Omental fat pad (tissue), 4 donors: ENCODE measurements around the gene TH. TPM values are rescaled to one million over a fixed set of nuclear protein-coding genes. Genes with fewer than 3 reads are reported as not detected.

Source experiments
- ATAC-seq: fragments of 150-250 bp; one replicate; pipeline ENCODE4 v1.9.1; 2016; ENCODE audit warnings: mild to moderate bottlenecking, moderate library complexity; ENCODE audit not compliant: low FRiP score
- DNase-seq: peaks from one replicate; pipeline ENCODE4 v3.0.0-alpha.2; 2019; ENCODE audit warnings: low spot score
- total RNA-seq, 4 donors: library from RNA; depleted of rRNA; stranded (reverse); fragments of >200 nt; gene quantifications; one replicate each; pipeline ENCODE4 v1.1.0, GENCODE V29; 2016
- TF ChIP-seq, protein P1 (sequence below), 3 donors: fragments of 450-650 bp; IDR thresholded peaks; one replicate each; pipeline ENCODE4 v1.5.1; 2016 to 2017; ENCODE audit warnings: antibody characterized with exemption in 3 of 3, mild to moderate bottlenecking in 3 of 3, moderate library complexity in 2 of 3

The TH gene
- total RNA-seq, 4 donors from 2014 or later = not detected

DNA sequence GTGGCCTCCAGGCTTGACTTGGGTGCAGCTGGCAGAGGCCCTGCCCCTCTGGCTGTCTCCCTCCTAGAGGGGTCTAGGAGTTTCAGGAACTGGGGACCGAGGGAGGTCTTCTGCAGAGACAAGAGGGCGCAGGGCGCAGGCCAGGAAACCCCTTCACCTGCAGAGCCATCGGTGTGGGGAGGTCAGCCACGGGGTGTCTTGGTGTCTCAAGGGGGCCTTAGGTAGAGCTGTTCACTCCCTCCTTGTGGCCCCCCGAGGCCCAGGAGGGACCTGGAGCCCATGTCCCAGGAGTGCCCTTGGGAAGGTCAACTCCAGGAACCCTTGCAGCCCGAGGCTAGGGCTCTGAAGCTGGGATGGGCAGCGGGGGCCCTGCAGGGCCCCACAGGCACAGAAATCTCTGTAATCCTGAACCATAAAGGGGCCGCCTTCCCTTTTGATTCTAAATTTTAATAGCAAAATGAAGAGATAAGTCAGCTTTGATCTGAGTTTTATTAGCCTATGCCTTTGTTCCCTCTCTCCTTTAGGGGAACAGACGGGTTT, 31.4 kb upstream of the TH start:
- no peak for ATAC-seq
- TF ChIP-seq, protein P1, sequence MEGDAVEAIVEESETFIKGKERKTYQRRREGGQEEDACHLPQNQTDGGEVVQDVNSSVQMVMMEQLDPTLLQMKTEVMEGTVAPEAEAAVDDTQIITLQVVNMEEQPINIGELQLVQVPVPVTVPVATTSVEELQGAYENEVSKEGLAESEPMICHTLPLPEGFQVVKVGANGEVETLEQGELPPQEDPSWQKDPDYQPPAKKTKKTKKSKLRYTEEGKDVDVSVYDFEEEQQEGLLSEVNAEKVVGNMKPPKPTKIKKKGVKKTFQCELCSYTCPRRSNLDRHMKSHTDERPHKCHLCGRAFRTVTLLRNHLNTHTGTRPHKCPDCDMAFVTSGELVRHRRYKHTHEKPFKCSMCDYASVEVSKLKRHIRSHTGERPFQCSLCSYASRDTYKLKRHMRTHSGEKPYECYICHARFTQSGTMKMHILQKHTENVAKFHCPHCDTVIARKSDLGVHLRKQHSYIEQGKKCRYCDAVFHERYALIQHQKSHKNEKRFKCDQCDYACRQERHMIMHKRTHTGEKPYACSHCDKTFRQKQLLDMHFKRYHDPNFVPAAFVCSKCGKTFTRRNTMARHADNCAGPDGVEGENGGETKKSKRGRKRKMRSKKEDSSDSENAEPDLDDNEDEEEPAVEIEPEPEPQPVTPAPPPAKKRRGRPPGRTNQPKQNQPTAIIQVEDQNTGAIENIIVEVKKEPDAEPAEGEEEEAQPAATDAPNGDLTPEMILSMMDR (IDR thresholded peaks at IDR 0.05) = no peak
- no peak for DNase-seq

GRCh38 chr11:2202071-2202899, 30.7 kb upstream of the TH start:
- DNase-seq (no peak), ATAC-seq (no peak)
- TF ChIP-seq, protein P1 (IDR thresholded peaks at IDR 0.05) = no peak

DNA sequence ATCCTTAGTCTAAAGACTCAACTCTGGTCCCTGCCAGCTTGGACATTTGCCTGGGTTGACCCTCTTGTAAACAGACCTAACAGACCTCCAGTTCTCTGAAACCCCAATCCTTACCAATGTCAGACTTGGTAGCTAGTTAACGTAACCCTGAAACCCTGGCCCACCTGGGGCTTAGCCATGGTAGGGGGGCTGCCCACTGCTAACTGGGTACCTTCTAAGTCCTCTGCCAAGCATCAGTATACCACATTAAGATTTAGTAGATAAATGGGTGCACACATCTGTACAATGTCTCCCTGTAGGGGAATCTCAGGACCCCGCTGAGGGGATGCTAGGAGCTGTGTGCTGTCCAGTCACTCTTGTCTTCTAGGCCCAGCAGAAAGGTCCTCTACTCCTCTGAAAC, 29.9 kb upstream of the TH start:
- DNase-seq = no peak
- TF ChIP-seq, protein P1 (IDR thresholded peaks at IDR 0.05) = no peak

DNA sequence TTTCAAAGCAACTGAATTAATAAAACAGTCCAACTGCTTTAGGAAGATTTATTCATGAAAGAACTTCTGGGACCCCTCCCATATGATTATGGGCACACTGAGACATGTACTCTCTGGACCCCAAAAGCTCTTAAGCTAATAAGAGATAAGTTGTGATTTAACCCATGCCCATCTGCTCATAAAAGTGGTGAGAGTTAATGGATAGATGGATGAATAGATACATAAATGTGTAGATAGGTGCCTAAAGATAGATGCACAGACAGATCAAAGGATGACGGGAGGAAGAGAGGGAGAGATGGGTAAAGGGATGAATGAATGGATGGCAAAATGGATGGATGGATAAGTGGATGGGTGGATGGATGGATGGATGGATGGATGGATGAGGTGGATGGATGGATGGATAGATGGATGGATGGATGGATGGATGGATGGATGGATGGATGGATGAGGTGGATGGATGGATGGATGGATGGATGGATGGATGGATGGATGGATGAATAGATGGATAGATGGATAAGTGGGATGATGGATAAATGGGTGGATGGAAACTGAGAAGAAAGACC, 29.4 kb upstream of the TH start:
- ATAC-seq = no peak
- DNase-seq = no peak
- TF ChIP-seq, protein P1 (IDR thresholded peaks at IDR 0.05) = no peak

More for the DNA sequence above, 29.9 kb upstream of the TH start:
- no peak for ATAC-seq

DNA sequence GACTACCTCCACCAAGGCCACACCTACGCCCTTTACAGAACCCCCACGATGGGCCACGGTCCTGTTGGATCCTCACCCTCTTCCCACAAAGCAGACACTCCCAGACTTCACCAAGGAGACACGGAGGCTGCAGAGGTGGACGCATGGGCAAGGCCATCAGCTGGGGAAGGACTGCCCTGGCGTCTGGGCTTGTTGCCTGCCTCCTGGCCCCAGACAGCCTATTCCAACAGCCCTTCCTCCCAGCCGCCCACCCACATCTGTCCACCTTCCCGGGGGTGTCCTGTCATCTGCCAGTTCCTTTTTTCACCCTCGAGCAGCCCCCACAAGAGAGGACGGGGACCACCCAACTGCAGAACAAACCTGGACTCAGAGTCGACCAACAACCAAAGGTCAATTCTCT, 28.9 kb upstream of the TH start:
- ATAC-seq = no peak

GRCh38 chr11:2199466-2200341, 28.1 kb upstream of the TH start:
- no peak for ATAC-seq
- TF ChIP-seq, protein P1 (IDR thresholded peaks at IDR 0.05) = no peak
- no peak for DNase-seq

More for the DNA sequence above, 28.9 kb upstream of the TH start:
- TF ChIP-seq, protein P1 (IDR thresholded peaks at IDR 0.05) = no peak
- no peak for DNase-seq
